ENCODE results near the gene PSMB7.

DNA sequence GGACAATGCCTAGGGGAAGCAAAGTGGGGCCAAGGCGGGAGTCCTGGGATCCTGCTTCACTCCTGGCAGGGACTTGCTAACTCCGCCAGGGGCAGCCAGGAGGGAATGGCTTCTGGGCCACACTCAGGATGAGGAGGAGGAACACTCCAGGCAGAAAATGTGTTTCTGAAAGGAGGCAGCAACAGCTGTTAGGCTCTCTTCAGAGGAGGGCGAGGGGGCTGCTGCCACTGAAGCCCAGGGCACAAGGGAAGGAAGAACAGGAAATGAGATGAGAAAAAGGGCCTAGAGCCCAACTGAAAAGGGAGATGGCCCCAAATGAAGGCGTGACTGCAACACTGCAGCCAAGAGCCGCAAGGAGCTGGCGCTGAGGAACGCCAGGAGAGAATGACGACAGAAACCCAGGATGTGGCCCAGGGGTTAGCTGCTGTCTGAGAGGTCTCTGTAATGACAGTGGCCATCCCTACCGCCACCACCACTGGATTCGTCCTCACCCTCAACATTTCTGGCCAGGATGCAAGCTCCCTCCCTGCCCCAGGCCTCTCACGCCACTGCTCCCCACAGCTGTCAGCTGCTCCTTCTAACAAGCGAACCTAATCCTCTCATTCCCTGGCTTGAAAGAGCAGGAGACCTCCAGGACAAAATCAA lies 15.8 kb downstream of the PSMB7 start:
- TF ChIP-seq, protein P1, sequence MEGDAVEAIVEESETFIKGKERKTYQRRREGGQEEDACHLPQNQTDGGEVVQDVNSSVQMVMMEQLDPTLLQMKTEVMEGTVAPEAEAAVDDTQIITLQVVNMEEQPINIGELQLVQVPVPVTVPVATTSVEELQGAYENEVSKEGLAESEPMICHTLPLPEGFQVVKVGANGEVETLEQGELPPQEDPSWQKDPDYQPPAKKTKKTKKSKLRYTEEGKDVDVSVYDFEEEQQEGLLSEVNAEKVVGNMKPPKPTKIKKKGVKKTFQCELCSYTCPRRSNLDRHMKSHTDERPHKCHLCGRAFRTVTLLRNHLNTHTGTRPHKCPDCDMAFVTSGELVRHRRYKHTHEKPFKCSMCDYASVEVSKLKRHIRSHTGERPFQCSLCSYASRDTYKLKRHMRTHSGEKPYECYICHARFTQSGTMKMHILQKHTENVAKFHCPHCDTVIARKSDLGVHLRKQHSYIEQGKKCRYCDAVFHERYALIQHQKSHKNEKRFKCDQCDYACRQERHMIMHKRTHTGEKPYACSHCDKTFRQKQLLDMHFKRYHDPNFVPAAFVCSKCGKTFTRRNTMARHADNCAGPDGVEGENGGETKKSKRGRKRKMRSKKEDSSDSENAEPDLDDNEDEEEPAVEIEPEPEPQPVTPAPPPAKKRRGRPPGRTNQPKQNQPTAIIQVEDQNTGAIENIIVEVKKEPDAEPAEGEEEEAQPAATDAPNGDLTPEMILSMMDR (IDR thresholded peaks at IDR 0.05; ENCODE audit: control extremely low read depth in 1 of 3, insufficient read depth in 1 of 3, low read depth in 1 of 3, low read length in 3 of 3) = peak in 2 of 3 experiments; percentile 12 to 21; a peak in 2 of 4 replicates
- TF ChIP-seq SIRT6 (IDR thresholded peaks at IDR 0.05; ENCODE audit: low read length) (no peak), POLR2A (IDR thresholded peaks at IDR 0.05; ENCODE audit: control extremely low read depth in 1 of 2, low read depth in 2 of 2, low read length in 2 of 2) (no peak), TBP (IDR thresholded peaks at IDR 0.05; ENCODE audit: low read depth, low read length) (no peak), CHD2 (IDR thresholded peaks at IDR 0.05; ENCODE audit: low read length) (no peak), RXRA (IDR thresholded peaks at IDR 0.05; ENCODE audit: insufficient read depth, low read depth, low read length) (no peak), MAFK (IDR thresholded peaks at IDR 0.05; ENCODE audit: low read depth, low read length) (no peak), JUND (IDR thresholded peaks at IDR 0.05; ENCODE audit: low read length) (no peak), RAD21 (IDR thresholded peaks at IDR 0.05 in 1 of 2, conservative IDR thresholded peaks at IDR 0.05 in 1 of 2; ENCODE audit: low read depth in 2 of 2, low read length in 2 of 2) (no peak)
- TF ChIP-seq, protein P2, sequence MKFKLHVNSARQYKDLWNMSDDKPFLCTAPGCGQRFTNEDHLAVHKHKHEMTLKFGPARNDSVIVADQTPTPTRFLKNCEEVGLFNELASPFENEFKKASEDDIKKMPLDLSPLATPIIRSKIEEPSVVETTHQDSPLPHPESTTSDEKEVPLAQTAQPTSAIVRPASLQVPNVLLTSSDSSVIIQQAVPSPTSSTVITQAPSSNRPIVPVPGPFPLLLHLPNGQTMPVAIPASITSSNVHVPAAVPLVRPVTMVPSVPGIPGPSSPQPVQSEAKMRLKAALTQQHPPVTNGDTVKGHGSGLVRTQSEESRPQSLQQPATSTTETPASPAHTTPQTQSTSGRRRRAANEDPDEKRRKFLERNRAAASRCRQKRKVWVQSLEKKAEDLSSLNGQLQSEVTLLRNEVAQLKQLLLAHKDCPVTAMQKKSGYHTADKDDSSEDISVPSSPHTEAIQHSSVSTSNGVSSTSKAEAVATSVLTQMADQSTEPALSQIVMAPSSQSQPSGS (IDR thresholded peaks at IDR 0.05; ENCODE audit: low read length) = no peak

Measured in H1 (cell line).